ENCODE measurements around the gene SLC34A3. TPM values are rescaled to one million over a fixed set of nuclear protein-coding genes. Genes with fewer than 3 reads are reported as not detected.

SLC34A3 gene
- total and polyA plus RNA-seq, 2 of the 8 experiments (the other 6 are each of a cell fraction or from before 2014, with no cell fraction given) = 0.08 TPM; not detected in 1

DNA sequence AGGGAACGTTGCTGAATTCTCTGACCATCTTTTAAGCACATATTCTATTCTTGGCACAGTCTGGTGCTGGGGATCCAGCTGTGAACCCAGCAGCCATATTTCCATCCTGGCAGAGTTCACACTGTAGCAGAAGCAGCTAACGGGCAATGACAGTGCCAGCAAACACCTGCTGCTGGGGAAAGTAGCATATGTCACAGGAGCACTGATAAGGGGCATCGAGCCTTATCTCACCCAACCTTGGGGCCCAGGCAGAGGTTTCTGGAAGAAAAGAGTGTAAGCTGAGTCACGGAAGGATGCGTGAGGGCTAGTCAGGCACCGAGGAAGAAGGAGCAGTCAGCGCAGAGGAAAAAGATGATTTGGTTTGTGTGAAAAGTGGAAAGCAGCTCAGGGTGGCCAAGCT lies 24.1 kb upstream of the SLC34A3 start:
- POLR2A ChIA-PET (ENCODE audit: partially characterized antibody) = interaction anchor here (1.1 to 69.9 kb wide), 8 partner anchors 13 to 136 kb away, joined by 3 to 1462 read pairs (median 8); partner anchors contain the start of genes ANAPC2, CYSRT1, NELFB and RNF208
- no peak for TF ChIP-seq RNF2 (IDR thresholded peaks at IDR 0.05; ENCODE audit: borderline replicate concordance, low read depth, low read length, missing control alignments, poor library complexity, severe bottlenecking)
- no peak for TF ChIP-seq SIX5 (IDR thresholded peaks at IDR 0.05; ENCODE audit: low read depth, low read length)

More for the DNA sequence above, 24.1 kb upstream of the SLC34A3 start:
- no peaks in the 10 kb centered on the region for H3K9me3 ChIP-seq (ENCODE audit: insufficient read depth in 2 of 2, low read depth in 1 of 2, low read length in 1 of 2)
- peak overlapping the region; percentile 90 for H3K4me2 ChIP-seq (ENCODE audit: insufficient read depth in 1 of 2, low read depth in 2 of 2, low read length in 2 of 2)
- no peak overlapping the region for H3K14ac ChIP-seq (ENCODE audit: insufficient read length)
- H3K23me2 ChIP-seq (ENCODE audit: low read depth, low read length) = peaks cover 15% of the 10 kb centered on the region
- H3K4me3 ChIP-seq (ENCODE audit: extremely low read depth in 1 of 4, insufficient read depth in 2 of 4, low read depth in 3 of 4, low read length in 4 of 4) = peak overlapping the region; percentile 78 to 96 (median 89)
- H4K5ac ChIP-seq (ENCODE audit: insufficient read length, low read depth, low read length) = no peak overlapping the region
- no peak overlapping the region for H2BK5ac ChIP-seq (ENCODE audit: low read depth, low read length)
- CTCF ChIA-PET (ENCODE audit: partially characterized antibody) = interaction anchor here (0.7 to 4.9 kb wide), 8 partner anchors 8 to 84 kb away, joined by 3 to 23 read pairs (median 4); partner anchors contain the start of genes ANAPC2, RNF224 and SSNA1
- H3K27me3 ChIP-seq (replicated peaks in 1 of 4; ENCODE audit: control insufficient read depth in 3 of 4, extremely low read depth in 1 of 4, insufficient read depth in 3 of 4, low read length in 3 of 4) = no peaks in the 10 kb centered on the region
- no peak overlapping the region for H3K23ac ChIP-seq (ENCODE audit: insufficient read length)
- H3K4me1 ChIP-seq (replicated peaks in 1 of 4; ENCODE audit: control insufficient read depth in 3 of 4, insufficient read depth in 4 of 4, low read length in 3 of 4) = peaks cover 6 to 21% (median 14%) of the 10 kb centered on the region in 4 experiments
- H3K56ac ChIP-seq (replicated peaks; ENCODE audit: insufficient read length, low read depth, low read length) = no peak overlapping the region
- no peak overlapping the region for H2AK5ac ChIP-seq (ENCODE audit: low read depth, low read length)
- H2BK120ac ChIP-seq (replicated peaks; ENCODE audit: low read depth, low read length) = no peak overlapping the region
- WGBS, 2 experiments (ENCODE audit: extremely low coverage in 1 of 2, insufficient coverage in 1 of 2, insufficient read length in 1 of 2, insufficient replicate concordance in 2 of 2, low coverage in 1 of 2, low lambda C conversion rate in 2 of 2, missing lambda C conversion rate in 1 of 2) = 88% methylated on average over 7 of the region's 7 CpGs; no CpG with 5 or more reads in 1 of the 2 experiments
- H3K27ac ChIP-seq (ENCODE audit: low read depth, low read length) = no peak overlapping the region
- no peak for FAIRE-seq
- H2AFZ ChIP-seq (ENCODE audit: low read length) = no peak overlapping the region
- no peak overlapping the region for H4K91ac ChIP-seq (replicated peaks; ENCODE audit: insufficient read length, low read length)
- H4K8ac ChIP-seq (ENCODE audit: extremely low read depth, insufficient read depth, low read length) = no peak overlapping the region; the same call in 1 of the 2 replicates
- peaks cover 0 to 4% (median 0%) of the 10 kb centered on the region in 4 experiments; a peak in 1 of 8 replicates for H3K36me3 ChIP-seq (ENCODE audit: control insufficient read depth in 2 of 4, insufficient read depth in 4 of 4, low read length in 3 of 4)
- H4K20me1 ChIP-seq (replicated peaks in 1 of 2; ENCODE audit: control insufficient read depth in 1 of 2, insufficient read depth in 2 of 2, low read length in 2 of 2) = peaks cover 0 to 12% of the 10 kb centered on the region in 2 experiments
- H3K79me2 ChIP-seq (ENCODE audit: control insufficient read depth in 1 of 2, insufficient read depth in 2 of 2, low read length in 2 of 2) = peaks cover 0 to 46% of the 10 kb centered on the region in 2 experiments; a peak in 3 of 4 replicates
- peaks cover 17% of the 10 kb centered on the region for H3K79me1 ChIP-seq (ENCODE audit: low read depth, low read length)
- no peak for DNase-seq (ENCODE audit: low read depth in 1 of 2, low spot score in 2 of 2)
- no peak overlapping the region for H2BK15ac ChIP-seq (ENCODE audit: low read length)
- no peak overlapping the region for H2BK12ac ChIP-seq (ENCODE audit: low read depth, low read length)
- H3K9ac ChIP-seq (replicated peaks in 1 of 4; ENCODE audit: extremely low read depth in 1 of 4, low read depth in 3 of 4, low read length in 3 of 4) = peak overlapping the region in 2 of 4 experiments; percentile 84 to 89; a peak in 4 of 7 replicates
- no peak overlapping the region for H3K18ac ChIP-seq (ENCODE audit: extremely low read depth, low read length)
- H3K4ac ChIP-seq (replicated peaks; ENCODE audit: insufficient read length, low read depth, low read length) = no peak overlapping the region
- H2BK20ac ChIP-seq (ENCODE audit: low read length) = no peak overlapping the region

Data from H1 (cell line).